ENCODE measurements around the gene DENND4A. TPM values are rescaled to one million over a fixed set of nuclear protein-coding genes. Genes with fewer than 3 reads are reported as not detected.

DENND4A gene
- total and polyA plus RNA-seq, 2 of the 4 experiments (the other 2 are of a cell fraction), result 4.1 to 17.7 TPM

DNA sequence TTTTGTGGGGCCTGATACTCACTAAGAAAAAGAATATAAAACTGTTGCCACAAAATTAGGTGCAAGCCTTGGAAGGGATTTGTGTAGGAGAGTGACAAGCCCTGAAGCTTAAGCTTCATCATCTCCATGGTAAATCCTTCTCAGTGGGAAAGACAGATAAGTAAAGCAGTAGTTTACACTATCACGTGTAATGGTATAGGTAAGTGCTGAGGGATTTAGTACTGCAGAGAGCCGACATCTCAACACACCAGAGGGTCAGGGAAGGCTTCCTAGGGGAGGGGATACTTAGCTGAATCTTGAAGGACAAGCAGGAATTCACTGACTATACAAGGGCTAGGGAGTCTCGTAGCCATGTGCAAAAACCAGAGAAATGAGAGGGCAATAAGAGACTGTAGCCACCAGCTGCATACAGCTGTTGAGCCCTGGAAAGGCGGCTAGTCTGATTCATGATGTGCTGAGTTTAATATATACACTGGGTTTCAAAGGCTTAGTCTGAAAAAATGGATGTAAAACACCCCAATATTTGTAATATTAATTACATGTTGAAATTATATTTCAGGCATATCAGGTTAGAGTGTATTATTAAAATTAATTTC lies 159.2 kb downstream of the DENND4A start (continued):
- no peak for TF ChIP-seq RFX5 (IDR thresholded peaks at IDR 0.05; ENCODE audit: low read depth, low read length)

DNA sequence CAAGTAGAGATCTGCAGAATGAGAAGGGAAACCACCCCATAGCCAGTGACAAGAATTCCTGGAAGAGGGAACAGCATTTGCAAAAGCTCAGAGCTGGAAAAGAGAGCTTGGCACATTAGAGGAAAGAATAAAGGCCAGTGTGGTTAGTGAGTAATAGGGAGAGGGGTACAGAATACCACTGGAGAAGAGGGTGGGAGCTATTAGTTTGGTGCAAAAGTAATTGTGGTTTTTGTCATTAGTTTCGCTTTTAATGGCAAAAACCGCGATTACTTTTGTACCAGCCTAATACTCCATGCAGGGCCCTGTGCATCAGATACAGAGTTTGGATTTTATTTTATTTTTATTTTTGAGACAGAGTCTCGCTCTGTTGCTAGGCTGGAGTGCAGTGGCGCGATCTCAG lies 160.6 kb downstream of the DENND4A start:
- Histone ChIP-seq H2BK5ac (ENCODE audit: low read depth, low read length, poor library complexity, severe bottlenecking) (no peak overlapping the region), H2BK20ac (ENCODE audit: low read depth, low read length) (no peak overlapping the region), H3K79me1 (ENCODE audit: low read depth in 1 of 2, low read length in 2 of 2) (0 out of 4 replicates have a peak, but pooled peaks cover 0 to 3% of the 10 kb centered on the region in 2 experiments), H3K9ac (ENCODE audit: low read depth, low read length) (no peak overlapping the region), H2BK15ac (ENCODE audit: low read depth, low read length) (no peak overlapping the region), H4K5ac (ENCODE audit: low read depth, low read length) (no peak overlapping the region), H3K27me3 (ENCODE audit: control insufficient read depth, insufficient read depth, low read length) (no peaks in the 10 kb centered on the region), H3K4ac (ENCODE audit: low read depth, low read length) (no peak overlapping the region), H3K4me2 (ENCODE audit: low read depth, low read length) (no peak overlapping the region), H3K36me3 (ENCODE audit: control insufficient read depth, insufficient read depth, low read length) (no peaks in the 10 kb centered on the region; the same call in 1 of the 2 replicates), H3K4me1 (ENCODE audit: control insufficient read depth, insufficient read depth, low read length) (peaks cover 9% of the 10 kb centered on the region), H2AK9ac (replicated peaks; ENCODE audit: low read depth, low read length, poor library complexity) (no peak overlapping the region), H2BK120ac (ENCODE audit: low read depth, low read length) (no peak overlapping the region), H3K23ac (ENCODE audit: low read depth, low read length) (no peak overlapping the region), H3K9me3 (ENCODE audit: control insufficient read depth, insufficient read depth, low read length) (no peaks in the 10 kb centered on the region), H3K9me1 (ENCODE audit: insufficient read depth, low read length) (peaks cover 6% of the 10 kb centered on the region; the same call in 1 of the 2 replicates), H3K27ac (ENCODE audit: insufficient read depth, low read length) (no peak overlapping the region), H3K4me3 (ENCODE audit: insufficient read depth, low read depth, low read length) (no peak overlapping the region), H3K18ac (ENCODE audit: low read depth, low read length) (no peak overlapping the region), H3K56ac (ENCODE audit: extremely low read depth, insufficient read depth, low read length) (no peak overlapping the region), H4K20me1 (ENCODE audit: insufficient read depth, low read length) (no peaks in the 10 kb centered on the region), H4K8ac (ENCODE audit: low read depth in 2 of 2, low read length in 2 of 2) (no peak overlapping the region), H3K14ac (replicated peaks; ENCODE audit: low read depth, low read length) (no peak overlapping the region), H2AFZ (replicated peaks; ENCODE audit: low read length, poor library complexity) (no peak overlapping the region), H2AK5ac (ENCODE audit: low read depth, low read length) (no peak overlapping the region), H4K91ac (ENCODE audit: insufficient read depth, low read depth, low read length) (no peak overlapping the region)
- dilution Hi-C loops (cut with HindIII; ENCODE audit: low sequenced_read_pairs, unreplicated experiment), result no loop called here
- CTCF ChIA-PET, result no interaction called here
- no peak for TF ChIP-seq RAD21 (IDR thresholded peaks at IDR 0.05; ENCODE audit: low read length)
- no peak for TF ChIP-seq BHLHE40 (IDR thresholded peaks at IDR 0.05; ENCODE audit: low read depth, low read length)
- TF ChIP-seq, protein P1, sequence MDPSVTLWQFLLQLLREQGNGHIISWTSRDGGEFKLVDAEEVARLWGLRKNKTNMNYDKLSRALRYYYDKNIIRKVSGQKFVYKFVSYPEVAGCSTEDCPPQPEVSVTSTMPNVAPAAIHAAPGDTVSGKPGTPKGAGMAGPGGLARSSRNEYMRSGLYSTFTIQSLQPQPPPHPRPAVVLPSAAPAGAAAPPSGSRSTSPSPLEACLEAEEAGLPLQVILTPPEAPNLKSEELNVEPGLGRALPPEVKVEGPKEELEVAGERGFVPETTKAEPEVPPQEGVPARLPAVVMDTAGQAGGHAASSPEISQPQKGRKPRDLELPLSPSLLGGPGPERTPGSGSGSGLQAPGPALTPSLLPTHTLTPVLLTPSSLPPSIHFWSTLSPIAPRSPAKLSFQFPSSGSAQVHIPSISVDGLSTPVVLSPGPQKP (IDR thresholded peaks at IDR 0.05; ENCODE audit: borderline replicate concordance, low read depth, low read length), result no peak
- no peak for DNase-seq
- intact Hi-C loops (cut with micrococcal nuclease), result loop anchor here (10.0 kb wide), 1 partner anchor 653 kb away; no protein-coding TSS in a partner anchor
- in situ Hi-C loops (cut with MboI; ENCODE audit: low sequenced_read_pairs), result no loop called here
- WGBS, 2 experiments (ENCODE audit: extremely low coverage in 2 of 2, insufficient read length in 1 of 2), result no CpG with 5 or more reads among the region's 6 CpGs
- POLR2A ChIA-PET (ENCODE audit: unreplicated experiment), result no interaction called here
- no TSS peak for BruUV-seq (replicated peaks)
- ATAC-seq (ENCODE audit: low read depth), result no peak
